Raji (cell line): Measurements from ENCODE around the gene NT5E.

ENCODE experiments used
- POLR2A ChIP-seq: IDR thresholded peaks from 2 replicates; pipeline ENCODE4 v1.6.1; 2011; ENCODE audit warnings: low read depth, low read length, control low read depth; ENCODE audit not compliant: insufficient read depth

NT5E gene

GRCh38 chr6:85417336-85417735, 32.5 kb upstream of the NT5E start:
- TF ChIP-seq POLR2A = no peak

- no peak for TF ChIP-seq POLR2A
These were observed 31.8 kb upstream of the NT5E start for GRCh38 chr6:85418059-85418458.

- TF ChIP-seq POLR2A = no peak
These were observed 30.7 kb upstream of the NT5E start for GRCh38 chr6:85419046-85419759.

- TF ChIP-seq POLR2A = no peak
These were observed 29.3 kb upstream of the NT5E start for GRCh38 chr6:85420551-85420950.

- no peak for TF ChIP-seq POLR2A
These were observed 28.7 kb upstream of the NT5E start for GRCh38 chr6:85421181-85421580.

GRCh38 chr6:85421972-85422371, 27.9 kb upstream of the NT5E start:
- TF ChIP-seq POLR2A = no peak

- no peak for TF ChIP-seq POLR2A
These were observed 26.9 kb upstream of the NT5E start for GRCh38 chr6:85422996-85423395.

GRCh38 chr6:85424981-85425380, 24.9 kb upstream of the NT5E start:
- TF ChIP-seq POLR2A = no peak

- no peak for TF ChIP-seq POLR2A
These were observed 23.9 kb upstream of the NT5E start for GRCh38 chr6:85425997-85426396.

- TF ChIP-seq POLR2A = no peak
These were observed 21.4 kb upstream of the NT5E start for GRCh38 chr6:85428486-85428885.

- no peak for TF ChIP-seq POLR2A
These were observed 20.5 kb upstream of the NT5E start for GRCh38 chr6:85429346-85429745.

GRCh38 chr6:85431271-85431670, 18.6 kb upstream of the NT5E start:
- no peak for TF ChIP-seq POLR2A

- no peak for TF ChIP-seq POLR2A
These were observed 17.3 kb upstream of the NT5E start for GRCh38 chr6:85432554-85432953.

- no peak for TF ChIP-seq POLR2A
These were observed 14.0 kb upstream of the NT5E start for GRCh38 chr6:85435851-85436250.

- no peak for TF ChIP-seq POLR2A
These were observed 13.5 kb upstream of the NT5E start for GRCh38 chr6:85436411-85436810.

GRCh38 chr6:85436939-85437495, 12.9 kb upstream of the NT5E start:
- TF ChIP-seq POLR2A = no peak

GRCh38 chr6:85443349-85444117, 6.3 kb upstream of the NT5E start:
- TF ChIP-seq POLR2A = no peak

- no peak for TF ChIP-seq POLR2A
These were observed 480 bp upstream of the NT5E start for GRCh38 chr6:85449388-85449817.
